Neural progenitor cell (in vitro differentiated cells): ENCODE results near the gene CST9L.

ENCODE experiments used
- CTCF ChIP-seq: fragments of 200-600 bp; sonication (generic); IDR thresholded peaks from 2 replicates; pipeline ENCODE4 v1.5.1; 2017; ENCODE audit warnings: antibody characterized with exemption, mild to moderate bottlenecking
- EZH2 ChIP-seq: fragments of 200-600 bp; sonication (generic); IDR thresholded peaks from 2 replicates; pipeline ENCODE4 v1.6.1; 2017; ENCODE audit warnings: antibody characterized with exemption, mild to moderate bottlenecking, moderate library complexity
- EZH2phosphoT487 ChIP-seq: fragments of 200-600 bp; sonication (generic); IDR thresholded peaks from 2 replicates; pipeline ENCODE4 v1.6.1; 2017; ENCODE audit warnings: antibody characterized with exemption

- TF ChIP-seq CTCF (no peak), EZH2 (no peak), EZH2phosphoT487 (no peak)
These were observed 20.4 kb upstream of the CST9L start for GRCh38 chr20:23588434-23589403.
